ENCODE measurements around the gene SDK2.

- no peak for TF ChIP-seq CTCF (IDR thresholded peaks at IDR 0.05; ENCODE audit: low read length)
- no peak for TF ChIP-seq EZH2phosphoT487 (IDR thresholded peaks at IDR 0.05; ENCODE audit: low read length)
- TF ChIP-seq EZH2 (optimal IDR thresholded peaks at IDR 0.05; ENCODE audit: low read depth, low read length), result no peak
Measured at GRCh38 chr17:73363442-73364154, 280.6 kb downstream of the SDK2 start.

Measured in MM.1S (cell line).